Lung (tissue), 12 donors: ENCODE results near the gene RAET1G. TPM values are rescaled to one million over a fixed set of nuclear protein-coding genes. Genes with fewer than 3 reads are reported as not detected.
A peak's percentile ranks its signal among the peaks of the same experiment; 100 is the strongest.

Experiments
- ATAC-seq: fragments of 200-7000 bp; cut with Tn5 transposase; one replicate; pipeline ENCODE4 v1.9.1; 2020; ENCODE audit warnings: moderate number of reproducible peaks; ENCODE audit not compliant: insufficient read depth, low FRiP score
- DNase-seq, 3 donors: peaks; one replicate each; pipeline ENCODE4 v3.0.0-alpha.2; 2013 to 2017
- H3K27ac ChIP-seq, 2 donors: one replicate each; pipeline ENCODE4 v1.5.1; 2013; ENCODE audit warnings: mild to moderate bottlenecking in 2 of 2, moderate library complexity in 2 of 2, control low read depth in 1 of 2, inconsistent platforms in 1 of 2, low read depth in 1 of 2, low read length in 1 of 2
- H3K27me3 ChIP-seq, 3 donors: one replicate each; pipeline ENCODE4 v1.5.1; 2013; ENCODE audit warnings: low read length in 2 of 3; ENCODE audit not compliant: control insufficient read depth in 3 of 3, insufficient read depth in 3 of 3
- H3K36me3 ChIP-seq, 4 donors: one replicate each; pipeline ENCODE4 v1.5.1; 2013; ENCODE audit warnings: low read length in 4 of 4, mild to moderate bottlenecking in 1 of 4, moderate library complexity in 1 of 4; ENCODE audit not compliant: control insufficient read depth in 4 of 4, insufficient read depth in 4 of 4
- H3K4me1 ChIP-seq, 5 donors: one replicate each; pipeline ENCODE4 v1.5.1; 2013; ENCODE audit warnings: low read length in 5 of 5, mild to moderate bottlenecking in 2 of 5, moderate library complexity in 1 of 5; ENCODE audit not compliant: control insufficient read depth in 5 of 5, insufficient read depth in 5 of 5
- H3K4me3 ChIP-seq: one replicate; pipeline ENCODE4 v1.5.1; 2013; ENCODE audit warnings: mild to moderate bottlenecking, control low read depth, moderate library complexity
- H3K9ac ChIP-seq, 2 donors: one replicate each; pipeline ENCODE4 v1.5.1; 2013; ENCODE audit warnings: low read length in 2 of 2, control low read depth in 1 of 2; ENCODE audit not compliant: insufficient read depth in 1 of 2
- H3K9me3 ChIP-seq, 4 donors: one replicate each; pipeline ENCODE4 v1.5.1; 2013; ENCODE audit warnings: low read length in 3 of 4, mild to moderate bottlenecking in 1 of 4, moderate library complexity in 1 of 4; ENCODE audit not compliant: control insufficient read depth in 4 of 4, insufficient read depth in 3 of 4
- WGBS, 2 donors: extraction: QIAGEN DNeasy Blood & Tissue Kit; methylation state at CpG; one replicate each; pipeline ENCODE4 v1.1.7; 2013; 5-methylcytosine and 5-hydroxymethylcytosine counted together
- polyA plus RNA-seq, 2 donors: library from polyadenylated mRNA; stranded (reverse); fragments of 200-250 nt; gene quantifications; one replicate each; pipeline ENCODE4 v1.2.1, GENCODE V29; 2013
- total RNA-seq, 2 donors: library from RNA; depleted of rRNA in 1 of 2; stranded (reverse); fragments of >200 nt in 1 of 2; gene quantifications; one replicate each; pipeline ENCODE4 v1.2.1, GENCODE V29; 2014 to 2021
- TF ChIP-seq, protein P1 (sequence below): IDR thresholded peaks from 2 replicates; pipeline ENCODE4 v1.5.1; 2012; ENCODE audit warnings: mild to moderate bottlenecking; ENCODE audit errors: control extremely low read depth, extremely low read depth
- donor health status: control.
- donor health status: control.
- donor health status: Bipolar disorder and iron deficiency.
- donor health status: healthy.
- donor health status: DM: yes; HTN: yes; CAD: no.

RAET1G gene
- total and polyA plus RNA-seq, 4 donors = 0.32 to 1.8 (median 0.99) TPM

DNA sequence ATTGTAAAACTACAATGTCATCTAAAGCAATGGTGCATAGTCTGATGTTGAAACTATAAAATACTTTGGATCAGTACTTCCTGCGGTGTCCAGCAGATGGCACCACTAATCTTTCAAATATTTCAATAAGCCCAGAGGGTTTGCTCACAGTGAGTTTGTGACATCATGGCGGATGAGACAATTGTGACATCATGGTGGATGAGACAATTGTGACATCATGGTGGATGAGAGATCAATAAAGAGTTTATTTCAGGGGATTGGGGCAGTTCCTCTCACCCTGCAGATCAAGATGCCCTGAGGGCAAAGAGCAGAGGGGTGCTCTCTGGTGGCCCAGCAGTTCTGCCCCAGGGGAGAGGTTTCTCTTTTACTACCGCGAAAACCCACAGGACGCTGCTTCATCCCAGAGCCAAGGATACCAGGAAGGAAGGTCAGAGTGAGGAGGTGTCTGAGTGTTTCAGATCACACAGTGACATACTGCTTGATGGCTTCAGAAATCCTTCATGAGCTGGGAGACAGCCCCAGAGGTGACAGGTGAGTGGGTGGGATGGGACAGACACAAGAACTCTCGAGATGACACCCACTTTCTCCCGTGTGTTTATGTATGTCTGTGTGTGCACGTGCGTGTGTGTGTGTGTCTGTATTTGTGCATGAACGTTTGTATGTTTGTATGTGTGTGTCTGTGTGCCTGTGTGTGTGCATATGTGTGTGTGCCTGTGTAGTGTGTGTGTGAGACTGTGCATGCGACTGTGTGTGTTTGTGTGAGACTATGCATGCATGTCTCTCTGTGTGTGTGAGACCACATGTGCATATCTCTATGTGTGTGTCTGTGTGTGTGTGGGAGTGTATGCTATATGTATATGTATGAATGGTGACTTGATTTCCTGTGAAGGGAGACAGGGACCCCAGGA is 11.6 kb upstream of the RAET1G start:
- peaks cover 0 to 80% (median 65%) of the 10 kb centered on the region in 3 donors for H3K27me3 ChIP-seq

DNA sequence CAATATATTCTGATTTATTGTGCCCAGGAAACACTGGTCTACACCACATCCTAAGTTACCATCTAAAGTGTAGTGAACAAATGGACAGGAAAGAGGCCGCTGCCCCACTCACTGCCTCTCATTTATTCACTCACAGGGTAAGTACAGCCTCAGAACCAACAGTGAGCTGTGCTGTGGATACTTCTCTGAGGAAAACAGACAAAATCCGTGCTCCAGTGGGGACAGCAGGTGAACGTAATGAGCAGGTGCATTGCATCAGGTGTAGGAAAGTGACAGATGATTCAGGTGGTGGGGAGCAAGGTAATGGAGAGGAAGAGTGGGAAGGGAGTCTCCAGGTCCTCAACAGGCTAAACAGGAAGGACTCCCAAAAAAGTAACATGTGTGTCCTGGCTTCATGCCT is 10.5 kb upstream of the RAET1G start:
- Histone ChIP-seq H3K36me3 (no peaks in the 10 kb centered on the region), H3K4me1 (peaks cover 0 to 4% (median 0%) of the 10 kb centered on the region in 5 donors), H3K4me3 (no peak overlapping the region), H3K9me3 (peaks cover 0 to 2% (median 0%) of the 10 kb centered on the region in 4 donors), H3K9ac (no peak overlapping the region), H3K27me3 (peaks cover 0 to 72% (median 63%) of the 10 kb centered on the region in 3 donors), H3K27ac (no peak overlapping the region)
- DNase-seq (no peak), ATAC-seq (no peak)
- WGBS, 2 donors = 30 to 33% methylated on average over 3 of the region's 3 CpGs
- TF ChIP-seq, protein P1, sequence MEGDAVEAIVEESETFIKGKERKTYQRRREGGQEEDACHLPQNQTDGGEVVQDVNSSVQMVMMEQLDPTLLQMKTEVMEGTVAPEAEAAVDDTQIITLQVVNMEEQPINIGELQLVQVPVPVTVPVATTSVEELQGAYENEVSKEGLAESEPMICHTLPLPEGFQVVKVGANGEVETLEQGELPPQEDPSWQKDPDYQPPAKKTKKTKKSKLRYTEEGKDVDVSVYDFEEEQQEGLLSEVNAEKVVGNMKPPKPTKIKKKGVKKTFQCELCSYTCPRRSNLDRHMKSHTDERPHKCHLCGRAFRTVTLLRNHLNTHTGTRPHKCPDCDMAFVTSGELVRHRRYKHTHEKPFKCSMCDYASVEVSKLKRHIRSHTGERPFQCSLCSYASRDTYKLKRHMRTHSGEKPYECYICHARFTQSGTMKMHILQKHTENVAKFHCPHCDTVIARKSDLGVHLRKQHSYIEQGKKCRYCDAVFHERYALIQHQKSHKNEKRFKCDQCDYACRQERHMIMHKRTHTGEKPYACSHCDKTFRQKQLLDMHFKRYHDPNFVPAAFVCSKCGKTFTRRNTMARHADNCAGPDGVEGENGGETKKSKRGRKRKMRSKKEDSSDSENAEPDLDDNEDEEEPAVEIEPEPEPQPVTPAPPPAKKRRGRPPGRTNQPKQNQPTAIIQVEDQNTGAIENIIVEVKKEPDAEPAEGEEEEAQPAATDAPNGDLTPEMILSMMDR = no peak

More for the DNA sequence above, 11.6 kb upstream of the RAET1G start:
- H3K4me1 ChIP-seq = peaks cover 0 to 8% (median 0%) of the 10 kb centered on the region in 5 donors
- no peak overlapping the region for H3K4me3 ChIP-seq
- ATAC-seq (peak; percentile 46), DNase-seq (peak; percentile 73 to 85 (median 79))
- no peak overlapping the region for H3K27ac ChIP-seq
- whole genome bisulfite sequencing, 2 donors = 40 to 46% methylated on average over 11 of the region's 11 CpGs
- H3K36me3 ChIP-seq = no peaks in the 10 kb centered on the region
- no peak overlapping the region for H3K9ac ChIP-seq
- TF ChIP-seq, protein P1 = peak; percentile 83
- H3K9me3 ChIP-seq = peaks cover 0 to 2% (median 0%) of the 10 kb centered on the region in 4 donors

DNA sequence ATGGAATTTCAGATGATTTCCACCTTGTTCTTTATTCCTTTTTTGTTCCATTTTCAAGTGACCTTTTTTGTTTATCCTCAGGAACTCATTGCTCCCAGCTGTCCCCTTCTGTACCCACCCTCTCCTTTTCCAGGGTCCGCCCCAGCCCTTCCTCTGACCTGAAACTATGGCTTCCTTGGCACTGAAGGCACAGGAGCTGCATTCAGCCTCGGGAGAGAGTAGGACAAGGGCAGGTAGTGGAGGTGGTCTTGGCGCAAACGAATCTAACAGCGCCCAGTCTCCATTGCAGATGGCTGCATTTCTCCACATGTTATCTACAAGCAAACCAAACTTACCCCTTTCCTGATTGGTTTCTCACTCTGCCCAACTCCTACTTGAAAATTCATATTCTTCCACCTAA is 10.1 kb upstream of the RAET1G start:
- DNase-seq (no peak), ATAC-seq (no peak)
- Histone ChIP-seq H3K27ac (no peak overlapping the region), H3K36me3 (no peaks in the 10 kb centered on the region), H3K9ac (no peak overlapping the region), H3K4me3 (no peak overlapping the region), H3K27me3 (peaks cover 0 to 68% (median 63%) of the 10 kb centered on the region in 3 donors), H3K9me3 (peaks cover 0 to 2% (median 0%) of the 10 kb centered on the region in 4 donors), H3K4me1 (no peaks in the 10 kb centered on the region)
- TF ChIP-seq, protein P1 = no peak
- 52 to 58% methylated on average over 5 of the region's 5 CpGs for WGBS, 2 donors
